ENCODE measurements around the gene EPS8L1. TPM values are rescaled to one million over a fixed set of nuclear protein-coding genes. Genes with fewer than 3 reads are reported as not detected.

Gene EPS8L1
- total RNA-seq, 1 donor from 2014 or later = 7.9 TPM

- Mint-ChIP-seq H3K4me1 (ENCODE audit: low read depth) (peaks cover 38% of the 10 kb centered on the region), H3K27ac (ENCODE audit: unreplicated experiment) (peak within 1 kb of the TSS; percentile 99), H3K27me3 (ENCODE audit: low read depth) (peaks cover 2% of the 10 kb centered on the region), H3K9me3 (ENCODE audit: low read depth) (no peaks in the 10 kb centered on the region), H3K4me3 (ENCODE audit: unreplicated experiment) (peak within 1 kb of the TSS; percentile 96), H3K36me3 (ENCODE audit: low read depth) (no peaks in the 10 kb centered on the region)
- no peak for DNase-seq (ENCODE audit: low spot score)
- TF ChIP-seq CTCF (IDR thresholded peaks at IDR 0.05) = no peak
Observed at GRCh38 chr19:55116859-55117662, 41.4 kb downstream of the EPS8L1 start, which contains the start of gene PPP1R12C. Gene PPP1R12C (minus strand): TSS chr19:55117637. CDS start chr19:55117543, 94 bp downstream.

GRCh38 chr19:55117663-55118391 is 42.2 kb downstream of the EPS8L1 start:
- peak; percentile 20 for TF ChIP-seq CTCF (IDR thresholded peaks at IDR 0.05)
- peaks cover 4% of the 10 kb centered on the region for H3K27me3 Mint-ChIP-seq (ENCODE audit: low read depth)
- H3K4me3 Mint-ChIP-seq (ENCODE audit: unreplicated experiment) = peak overlapping the region; percentile 96
- H3K36me3 Mint-ChIP-seq (ENCODE audit: low read depth) = no peaks in the 10 kb centered on the region
- no peaks in the 10 kb centered on the region for H3K9me3 Mint-ChIP-seq (ENCODE audit: low read depth)
- peaks cover 38% of the 10 kb centered on the region for H3K4me1 Mint-ChIP-seq (ENCODE audit: low read depth)
- peak; percentile 99 for DNase-seq (ENCODE audit: low spot score)
- H3K27ac Mint-ChIP-seq (ENCODE audit: unreplicated experiment) = peak overlapping the region; percentile 99

- H3K4me1 Mint-ChIP-seq (ENCODE audit: low read depth) = peaks cover 35% of the 10 kb centered on the region
- TF ChIP-seq CTCF (IDR thresholded peaks at IDR 0.05) = no peak
- no peak for DNase-seq (ENCODE audit: low spot score)
- no peaks in the 10 kb centered on the region for H3K36me3 Mint-ChIP-seq (ENCODE audit: low read depth)
- H3K9me3 Mint-ChIP-seq (ENCODE audit: low read depth) = no peaks in the 10 kb centered on the region
- peaks cover 11% of the 10 kb centered on the region for H3K27me3 Mint-ChIP-seq (ENCODE audit: low read depth)
- peak overlapping the region; percentile 99 for H3K27ac Mint-ChIP-seq (ENCODE audit: unreplicated experiment)
- H3K4me3 Mint-ChIP-seq (ENCODE audit: unreplicated experiment) = peak overlapping the region; percentile 96
Observed at GRCh38 chr19:55118401-55118991, 42.8 kb downstream of the EPS8L1 start.

GRCh38 chr19:55119053-55119452 is 43.4 kb downstream of the EPS8L1 start:
- Mint-ChIP-seq H3K9me3 (ENCODE audit: low read depth) (no peaks in the 10 kb centered on the region), H3K4me3 (ENCODE audit: unreplicated experiment) (peak overlapping the region; percentile 16), H3K36me3 (ENCODE audit: low read depth) (no peaks in the 10 kb centered on the region), H3K4me1 (ENCODE audit: low read depth) (peaks cover 31% of the 10 kb centered on the region), H3K27me3 (ENCODE audit: low read depth) (peaks cover 16% of the 10 kb centered on the region), H3K27ac (ENCODE audit: unreplicated experiment) (no peak overlapping the region)
- TF ChIP-seq CTCF (IDR thresholded peaks at IDR 0.05) = no peak
- DNase-seq (ENCODE audit: low spot score) = no peak

- DNase-seq (ENCODE audit: low spot score) = no peak
- no peak overlapping the region for H3K27ac Mint-ChIP-seq (ENCODE audit: unreplicated experiment)
- peaks cover 37% of the 10 kb centered on the region for H3K27me3 Mint-ChIP-seq (ENCODE audit: low read depth)
- no peak for TF ChIP-seq CTCF (IDR thresholded peaks at IDR 0.05)
- H3K9me3 Mint-ChIP-seq (ENCODE audit: low read depth) = no peaks in the 10 kb centered on the region
- H3K4me1 Mint-ChIP-seq (ENCODE audit: low read depth) = no peaks in the 10 kb centered on the region
- no peaks in the 10 kb centered on the region for H3K36me3 Mint-ChIP-seq (ENCODE audit: low read depth)
- no peak overlapping the region for H3K4me3 Mint-ChIP-seq (ENCODE audit: unreplicated experiment)
Observed at GRCh38 chr19:55131421-55131820, 55.8 kb downstream of the EPS8L1 start.
